Tibial artery (tissue), 4 donors: ENCODE measurements around the gene GCNT4.

Source experiments
- DNase-seq, 2 donors: peaks; one replicate each; pipeline ENCODE4 v3.0.0-alpha.2; 2019
- H3K27ac ChIP-seq, 2 donors: fragments of 200-600 bp; sonication (generic) in 1 of 2; 1 replicate in 1 of 2; 2 replicates in 1 of 2; pipeline ENCODE4 v1.5.1; 2018 to 2019; ENCODE audit warnings: mild to moderate bottlenecking in 1 of 2
- H3K27me3 ChIP-seq, 2 donors: fragments of 200-600 bp; sonication (generic) in 1 of 2; one replicate each; pipeline versions ENCODE4 v1.5.1 to v1.6.0; 2016 to 2019
- H3K36me3 ChIP-seq, 3 donors: fragments of 200-600 bp; sonication (generic) in 2 of 3; one replicate each; pipeline ENCODE4 v1.5.1; 2016 to 2019; ENCODE audit warnings: mild to moderate bottlenecking in 2 of 3
- H3K4me1 ChIP-seq, 4 donors: fragments of 200-600 bp; sonication (generic) in 2 of 4; 1 replicate in 3 of 4; 2 replicates in 1 of 4; pipeline ENCODE4 v1.5.1; 2016 to 2019
- H3K4me3 ChIP-seq, 2 donors: fragments of 200-600 bp; sonication (generic) in 1 of 2; 1 replicate in 1 of 2; 2 replicates in 1 of 2; pipeline ENCODE4 v1.5.1; 2018 to 2019; ENCODE audit warnings: mild to moderate bottlenecking in 2 of 2
- H3K9me3 ChIP-seq, 3 donors: fragments of 200-600 bp; sonication (generic) in 1 of 3; one replicate each; pipeline ENCODE4 v1.5.1; 2016 to 2019
- intact Hi-C: fragments of 100-400 bp; cut with DNase I; formaldehyde crosslinking; loops from one replicate; pipeline ENCODE4 v1.15.0; 2023; ENCODE audit warnings: low total_unique reads
- TF ChIP-seq, protein P1 (sequence below), 2 experiments: fragments of 200-600 bp in 1 of 2; fragments of 450-650 bp in 1 of 2; IDR thresholded peaks; one replicate each; pipeline ENCODE4 v1.5.1; 2017 to 2019; ENCODE audit warnings: antibody characterized with exemption in 2 of 2, mild to moderate bottlenecking in 1 of 2, moderate library complexity in 1 of 2

GCNT4 gene

DNA sequence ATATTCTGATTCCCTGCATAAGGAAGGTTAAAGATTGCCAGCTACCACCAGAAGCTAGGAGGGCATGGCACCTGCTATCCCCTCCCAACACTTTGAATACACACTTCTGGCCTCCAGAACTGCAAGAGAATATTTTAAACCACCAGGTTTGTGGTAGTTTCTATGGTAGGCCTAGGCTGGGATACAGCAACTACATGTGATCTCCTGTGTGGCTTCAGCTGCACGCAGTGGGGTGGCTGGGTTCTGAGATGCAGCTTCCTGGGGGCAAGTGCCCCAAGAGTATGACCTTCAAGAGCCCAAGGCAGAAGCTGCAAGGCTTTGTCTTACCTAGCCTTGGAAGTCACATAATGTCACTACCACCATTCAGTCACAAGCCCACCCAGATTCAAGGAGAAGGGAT, 39.6 kb downstream of the GCNT4 start:
- no peak overlapping the region for H3K27ac ChIP-seq
- H3K9me3 ChIP-seq, result no peaks in the 10 kb centered on the region
- H3K4me3 ChIP-seq, result no peak overlapping the region
- no peak for DNase-seq
- TF ChIP-seq, protein P1, sequence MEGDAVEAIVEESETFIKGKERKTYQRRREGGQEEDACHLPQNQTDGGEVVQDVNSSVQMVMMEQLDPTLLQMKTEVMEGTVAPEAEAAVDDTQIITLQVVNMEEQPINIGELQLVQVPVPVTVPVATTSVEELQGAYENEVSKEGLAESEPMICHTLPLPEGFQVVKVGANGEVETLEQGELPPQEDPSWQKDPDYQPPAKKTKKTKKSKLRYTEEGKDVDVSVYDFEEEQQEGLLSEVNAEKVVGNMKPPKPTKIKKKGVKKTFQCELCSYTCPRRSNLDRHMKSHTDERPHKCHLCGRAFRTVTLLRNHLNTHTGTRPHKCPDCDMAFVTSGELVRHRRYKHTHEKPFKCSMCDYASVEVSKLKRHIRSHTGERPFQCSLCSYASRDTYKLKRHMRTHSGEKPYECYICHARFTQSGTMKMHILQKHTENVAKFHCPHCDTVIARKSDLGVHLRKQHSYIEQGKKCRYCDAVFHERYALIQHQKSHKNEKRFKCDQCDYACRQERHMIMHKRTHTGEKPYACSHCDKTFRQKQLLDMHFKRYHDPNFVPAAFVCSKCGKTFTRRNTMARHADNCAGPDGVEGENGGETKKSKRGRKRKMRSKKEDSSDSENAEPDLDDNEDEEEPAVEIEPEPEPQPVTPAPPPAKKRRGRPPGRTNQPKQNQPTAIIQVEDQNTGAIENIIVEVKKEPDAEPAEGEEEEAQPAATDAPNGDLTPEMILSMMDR (IDR thresholded peaks at IDR 0.05), result no peak
- H3K4me1 ChIP-seq, result no peaks in the 10 kb centered on the region
- H3K36me3 ChIP-seq, result no peaks in the 10 kb centered on the region
- H3K27me3 ChIP-seq, result no peaks in the 10 kb centered on the region
- intact Hi-C loops, result no loop called here

DNA sequence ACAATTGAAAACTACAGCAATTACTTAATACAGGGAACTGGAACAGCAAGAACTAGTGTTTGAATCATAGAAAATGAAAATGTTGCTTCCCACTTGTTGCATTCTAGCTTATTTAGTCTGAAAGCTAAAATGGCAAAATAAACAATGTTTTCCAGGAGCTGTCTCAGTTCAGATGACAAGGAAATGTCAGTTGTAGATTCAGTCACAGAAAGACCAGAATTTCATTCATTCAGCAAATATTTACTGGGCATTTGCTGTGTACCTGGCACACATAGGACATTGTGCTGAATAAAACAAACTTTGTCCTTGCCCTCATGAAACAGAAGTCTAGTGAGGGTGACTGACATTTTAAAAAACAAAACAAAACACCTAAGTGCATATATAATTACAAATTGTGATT, 41.5 kb downstream of the GCNT4 start:
- DNase-seq, result no peak
- TF ChIP-seq, protein P1 (IDR thresholded peaks at IDR 0.05), result no peak
- Histone ChIP-seq H3K4me3 (no peak overlapping the region), H3K4me1 (no peaks in the 10 kb centered on the region), H3K27ac (no peak overlapping the region), H3K27me3 (no peaks in the 10 kb centered on the region), H3K36me3 (no peaks in the 10 kb centered on the region), H3K9me3 (peaks cover 0 to 4% (median 0%) of the 10 kb centered on the region in 3 donors)
- intact Hi-C loops, result no loop called here

DNA sequence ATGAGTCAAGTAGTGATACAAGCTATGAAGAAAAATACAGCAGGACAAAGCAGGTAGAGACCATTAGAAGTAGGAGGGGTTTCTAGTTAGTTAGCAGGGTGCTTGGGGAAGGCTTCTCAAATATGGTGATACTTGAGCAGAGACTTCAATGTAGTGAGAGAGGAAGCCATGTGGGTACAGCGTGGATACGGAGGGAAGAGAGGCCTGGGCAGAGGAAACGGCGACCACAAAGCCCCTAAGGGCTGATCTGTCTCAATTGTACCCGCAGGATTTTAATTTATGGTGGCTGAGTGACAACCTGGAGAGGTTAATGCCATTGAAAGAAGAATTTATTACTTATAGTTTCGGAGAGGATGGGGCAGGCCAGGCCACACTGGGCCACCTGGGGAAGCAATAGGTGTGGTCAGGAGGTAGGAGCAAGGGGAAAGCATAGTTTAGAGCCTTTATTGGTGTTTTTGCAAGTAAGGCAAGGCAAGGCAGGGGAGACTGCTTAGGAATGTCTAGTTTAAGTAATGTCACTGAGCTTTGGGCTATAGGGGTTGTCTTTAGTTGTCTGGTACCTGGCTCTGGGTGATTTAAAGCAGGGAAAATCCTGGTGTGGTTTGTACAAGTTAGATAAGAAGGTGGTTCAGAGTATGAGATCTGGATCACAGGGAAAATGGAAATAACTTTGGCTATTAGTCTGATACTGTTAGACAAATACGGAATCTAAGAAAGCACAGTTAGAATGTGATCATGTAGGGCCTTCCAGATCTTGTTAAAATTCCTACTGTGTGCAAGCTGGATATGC, 42.6 kb downstream of the GCNT4 start:
- H3K36me3 ChIP-seq, result no peaks in the 10 kb centered on the region
- H3K9me3 ChIP-seq, result peaks cover 0 to 5% (median 5%) of the 10 kb centered on the region in 3 donors
- H3K4me3 ChIP-seq, result no peak overlapping the region
- H3K27ac ChIP-seq, result no peak overlapping the region
- no peak for DNase-seq
- H3K27me3 ChIP-seq, result no peaks in the 10 kb centered on the region
- no peaks in the 10 kb centered on the region for H3K4me1 ChIP-seq
- TF ChIP-seq, protein P1 (IDR thresholded peaks at IDR 0.05), result no peak
- intact Hi-C loops, result no loop called here

DNA sequence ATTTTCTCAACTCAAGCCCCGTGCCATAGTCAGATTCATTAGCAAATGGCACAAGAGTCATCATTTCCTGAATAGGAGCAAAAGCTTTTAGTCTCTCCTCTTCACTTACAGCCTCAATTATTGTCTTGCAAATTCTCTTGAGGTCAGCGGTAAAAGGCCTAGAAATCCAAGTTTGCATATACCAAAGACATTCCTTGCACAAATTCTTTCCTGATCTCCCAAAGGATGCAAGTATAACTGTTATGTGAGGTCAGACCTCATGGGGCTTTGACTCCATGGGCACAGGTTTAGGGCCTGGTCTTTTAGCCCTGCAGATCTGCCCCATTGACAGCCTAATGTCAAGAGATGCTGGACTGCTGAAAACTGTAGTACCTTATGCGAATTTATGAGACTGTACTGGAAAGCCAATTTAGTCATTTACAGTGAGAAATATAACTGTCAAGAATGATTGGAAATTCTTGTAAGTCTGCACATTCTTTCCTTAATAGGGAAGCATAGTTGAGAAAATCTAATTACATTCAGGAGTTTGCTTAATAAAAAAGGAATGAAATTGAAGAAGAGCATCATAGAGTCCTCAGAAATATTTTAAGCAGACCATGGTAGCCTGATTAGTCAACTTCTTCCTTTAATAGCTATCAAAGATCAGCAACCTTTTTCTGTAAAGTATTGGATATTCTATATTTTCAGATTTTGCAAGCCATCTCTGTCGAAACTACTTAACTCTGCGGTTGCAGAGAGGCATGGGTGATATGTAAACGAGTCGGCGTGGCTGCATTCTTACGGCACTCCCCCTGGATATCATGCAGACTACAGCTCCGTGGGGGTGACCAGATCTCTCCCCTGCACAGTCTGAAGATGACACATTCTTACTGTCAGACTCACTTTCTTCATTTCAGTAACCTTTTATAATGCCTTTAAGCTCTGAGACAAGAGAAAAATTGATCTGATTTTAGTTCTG, 45.2 kb downstream of the GCNT4 start:
- intact Hi-C loops, result no loop called here
- TF ChIP-seq, protein P1 (IDR thresholded peaks at IDR 0.05), result no peak
- Histone ChIP-seq H3K27ac (no peak overlapping the region), H3K9me3 (peaks cover 0 to 5% (median 5%) of the 10 kb centered on the region in 3 donors), H3K4me3 (no peak overlapping the region), H3K36me3 (no peaks in the 10 kb centered on the region), H3K4me1 (no peaks in the 10 kb centered on the region), H3K27me3 (no peaks in the 10 kb centered on the region)
- DNase-seq, result no peak

DNA sequence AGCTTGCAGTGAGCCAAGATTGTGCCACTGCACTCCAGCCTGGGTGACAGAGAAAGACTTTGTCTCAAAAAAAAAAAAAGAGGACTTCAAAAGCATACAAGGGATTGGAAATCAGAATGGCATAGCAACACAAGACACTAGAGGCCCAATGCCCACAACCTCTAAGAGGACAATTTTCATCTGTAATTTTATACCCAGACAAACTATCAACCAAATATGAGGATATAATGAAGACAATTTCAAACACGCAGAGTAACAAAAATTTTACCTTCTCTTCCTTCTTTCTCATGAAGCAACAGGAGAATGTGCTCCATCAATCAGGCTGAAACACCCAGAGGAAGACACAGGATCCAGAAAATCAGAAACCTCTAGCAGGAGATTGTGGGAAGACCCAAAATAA, 46.8 kb downstream of the GCNT4 start:
- H3K4me3 ChIP-seq, result no peak overlapping the region
- H3K9me3 ChIP-seq, result peaks cover 0 to 5% (median 5%) of the 10 kb centered on the region in 3 donors
- no peaks in the 10 kb centered on the region for H3K36me3 ChIP-seq
- no peak for DNase-seq
- TF ChIP-seq, protein P1 (IDR thresholded peaks at IDR 0.05), result no peak
- H3K4me1 ChIP-seq, result no peaks in the 10 kb centered on the region
- intact Hi-C loops, result no loop called here
- no peaks in the 10 kb centered on the region for H3K27me3 ChIP-seq
- no peak overlapping the region for H3K27ac ChIP-seq
